NCI-H69 (cell line): ENCODE results near the gene DUSP10.

Experiments
- DNase-seq: peaks from one replicate; lab custom pipeline; 2025; lab: John Stamatoyannopoulos, UW

Gene DUSP10

DNA sequence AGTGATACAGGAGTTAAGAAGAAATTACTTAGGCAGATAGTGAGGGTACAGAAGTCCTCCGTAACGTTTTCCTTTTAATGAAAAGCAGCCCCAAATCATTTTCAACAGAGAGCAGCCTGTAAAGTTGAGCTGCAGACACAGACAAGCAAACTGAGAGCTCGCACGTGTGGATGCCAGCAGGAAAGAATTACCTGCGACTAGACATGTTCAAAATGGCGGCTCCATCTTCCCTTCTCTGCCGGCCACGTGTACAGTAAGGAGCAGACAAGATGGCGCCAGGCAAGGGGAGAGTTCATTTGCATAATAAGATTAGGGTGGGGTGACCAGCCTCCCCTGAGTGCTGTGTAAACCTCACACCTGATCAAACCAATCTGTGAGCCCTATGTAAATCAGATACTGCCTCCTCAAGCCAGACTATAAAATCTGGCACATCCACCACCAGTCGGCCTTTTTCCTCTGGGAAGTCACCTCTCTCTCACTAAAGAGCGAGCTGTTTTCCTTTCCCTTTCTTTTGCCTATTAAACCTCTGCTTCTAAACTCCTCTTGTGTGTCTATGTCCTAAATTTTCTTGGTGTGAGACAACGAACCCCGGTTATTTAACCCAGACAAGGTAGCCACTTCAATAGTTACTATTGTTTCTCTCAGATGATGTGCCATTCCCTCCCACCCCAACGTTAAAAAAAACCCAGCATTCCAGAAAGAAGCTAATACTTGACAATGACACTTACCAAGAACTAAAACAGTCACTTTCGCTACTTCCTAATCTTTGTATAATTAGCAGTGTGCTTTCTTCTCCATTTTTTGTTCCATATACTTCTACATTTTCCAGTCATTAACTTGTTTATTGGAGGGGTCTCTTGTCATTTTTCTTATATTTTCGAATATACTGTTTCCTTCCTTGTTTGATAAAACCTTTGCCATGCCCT, 27.4 kb downstream of the DUSP10 start:
- DNase-seq: peak; percentile 97

- peak; percentile 39 for DNase-seq
Observed at GRCh38 chr1:221712776-221713431, 29.0 kb downstream of the DUSP10 start.

DNA sequence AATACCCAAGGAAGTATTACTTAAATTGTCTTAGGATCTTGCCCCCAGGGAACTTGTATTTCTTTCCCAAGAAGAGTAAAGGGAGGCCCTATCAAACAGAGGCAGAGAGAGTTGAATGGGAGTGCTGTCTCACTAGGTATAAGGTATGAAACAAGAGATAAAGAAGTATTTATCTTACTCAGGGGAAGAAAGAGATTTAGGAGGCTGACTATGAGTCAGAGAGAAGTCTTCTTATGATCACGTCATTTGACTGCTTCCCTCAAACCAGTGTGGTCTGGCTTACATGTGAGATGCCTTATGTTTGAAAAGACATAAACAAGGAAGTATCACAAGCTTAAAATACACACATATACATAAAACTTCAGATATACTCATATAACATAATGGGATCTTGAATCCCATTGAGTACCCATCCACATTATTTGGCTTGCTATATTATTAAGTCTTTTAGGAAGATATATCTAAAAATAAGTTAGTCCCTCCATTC, 29.6 kb downstream of the DUSP10 start:
- DNase-seq: peak; percentile 24

DNA sequence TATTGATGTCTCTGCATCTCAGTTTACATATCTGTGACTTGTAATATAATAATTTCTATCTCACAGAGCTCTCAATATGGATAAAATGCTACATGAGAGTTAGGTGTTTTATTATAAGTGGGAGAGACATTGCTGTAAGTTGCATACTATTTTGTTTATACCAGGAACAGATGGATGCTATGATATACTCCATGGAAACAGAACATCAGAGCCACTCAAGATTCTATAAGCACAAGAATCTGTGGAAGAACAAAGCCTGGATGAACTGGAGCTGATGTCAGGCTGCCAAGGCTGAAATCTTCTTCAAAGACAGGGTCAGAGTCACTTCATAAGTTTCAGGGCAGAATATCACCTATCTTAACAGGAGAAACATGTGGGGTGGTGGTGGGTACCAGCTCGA, 30.2 kb downstream of the DUSP10 start:
- DNase-seq: peak; percentile 23

- DNase-seq: peak; percentile 52
Observed at GRCh38 chr1:221711063-221711577, 30.8 kb downstream of the DUSP10 start.

- DNase-seq: peak; percentile 87
Observed at GRCh38 chr1:221709854-221710253, 32.0 kb downstream of the DUSP10 start.

- DNase-seq: peak; percentile 99
Observed at GRCh38 chr1:221708987-221709386, 32.9 kb downstream of the DUSP10 start.

GRCh38 chr1:221708076-221708571, 33.8 kb downstream of the DUSP10 start:
- DNase-seq: peak; percentile 59

GRCh38 chr1:221706876-221707582, 34.9 kb downstream of the DUSP10 start:
- no peak for DNase-seq

- no peak for DNase-seq
Observed at GRCh38 chr1:221706191-221706590, 35.7 kb downstream of the DUSP10 start.

- DNase-seq: no peak
Observed at GRCh38 chr1:221704306-221704705, 37.6 kb downstream of the DUSP10 start.

GRCh38 chr1:221701570-221702186, 40.2 kb downstream of the DUSP10 start:
- no peak for DNase-seq

DNA sequence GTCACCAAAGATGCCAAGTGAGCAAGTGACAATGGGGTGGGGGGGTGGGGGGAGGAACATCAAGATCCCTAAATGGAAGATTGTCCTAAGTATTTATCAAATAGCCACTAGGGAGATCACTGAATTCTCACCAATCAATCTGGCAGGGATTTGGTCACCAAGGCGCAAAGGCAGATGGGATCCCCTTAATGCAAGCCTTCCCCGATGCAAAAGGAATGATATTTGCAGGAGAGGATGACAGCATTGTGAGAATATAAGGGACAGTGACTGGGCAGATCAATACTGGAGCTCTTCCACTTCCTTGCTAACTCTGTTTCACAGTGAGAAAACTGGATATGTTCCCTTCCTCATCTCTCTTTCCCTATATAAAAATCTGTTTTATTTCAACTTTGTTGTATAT, 40.9 kb downstream of the DUSP10 start:
- no peak for DNase-seq

DNA sequence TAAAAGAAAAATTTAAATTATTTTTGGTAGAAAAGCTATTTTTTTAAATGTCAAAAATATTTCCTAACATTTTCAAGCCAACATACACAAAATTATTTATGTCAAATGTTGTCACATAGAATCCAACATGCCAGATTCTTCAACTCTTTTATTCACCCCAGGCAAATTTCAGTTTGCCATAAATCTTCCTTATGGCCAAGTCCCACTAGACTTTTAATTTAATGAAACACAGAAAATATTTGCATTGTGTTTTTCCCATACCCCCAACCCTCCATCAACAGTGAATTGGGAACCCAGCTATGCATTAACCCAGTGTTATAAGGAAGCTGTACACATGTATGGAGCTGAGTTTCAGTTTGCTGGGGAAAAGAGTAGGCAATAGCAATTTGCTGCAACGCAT, 41.4 kb downstream of the DUSP10 start:
- DNase-seq: no peak

GRCh38 chr1:221699978-221700519, 41.8 kb downstream of the DUSP10 start:
- DNase-seq: no peak

DNA sequence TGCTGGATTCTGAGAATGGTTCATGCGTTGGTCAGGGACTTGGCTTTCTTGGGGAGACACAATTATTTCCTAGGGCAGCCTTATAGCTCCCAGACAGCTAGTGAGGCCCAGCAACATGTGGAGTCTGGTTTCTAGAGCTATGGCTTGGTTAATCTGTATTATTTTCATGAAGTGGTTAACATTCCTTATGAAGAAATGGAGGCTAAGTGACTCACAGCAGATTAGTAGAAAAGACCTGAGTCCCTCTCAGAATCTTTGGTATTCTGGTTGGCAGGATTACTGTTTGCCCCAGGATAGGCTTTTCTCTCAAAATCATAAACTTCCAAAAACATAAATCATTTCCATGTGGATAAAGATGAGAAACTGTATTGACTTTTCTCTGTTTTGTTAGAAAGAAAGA, 42.3 kb downstream of the DUSP10 start:
- no peak for DNase-seq

GRCh38 chr1:221698579-221699349, 43.1 kb downstream of the DUSP10 start:
- DNase-seq: no peak

DNA sequence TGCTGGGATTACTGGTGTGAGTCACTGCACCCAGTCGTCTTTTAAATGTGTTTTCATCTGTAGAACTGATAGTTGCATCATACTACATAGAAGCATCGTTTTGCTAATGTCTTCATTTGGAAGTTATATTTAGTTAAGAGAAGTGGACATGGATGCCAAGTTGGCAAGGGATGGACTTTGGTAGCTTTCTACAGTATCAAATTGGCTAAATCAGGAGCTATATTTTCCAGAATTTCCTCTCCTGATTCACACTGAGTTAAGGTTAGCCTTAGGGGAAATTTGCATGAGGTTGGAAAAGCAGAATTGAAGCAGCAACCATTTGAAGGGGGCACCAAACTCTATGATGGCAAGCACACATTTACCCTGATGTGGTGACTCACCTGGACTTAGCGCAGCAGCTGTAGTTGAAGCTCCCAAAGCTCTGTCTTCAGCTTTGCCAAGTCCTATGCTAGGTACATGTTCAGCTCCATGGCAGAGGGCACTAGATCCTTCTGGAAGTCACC, 43.9 kb downstream of the DUSP10 start:
- no peak for DNase-seq

- no peak for DNase-seq
Observed at GRCh38 chr1:221696718-221697461, 45.0 kb downstream of the DUSP10 start.

DNA sequence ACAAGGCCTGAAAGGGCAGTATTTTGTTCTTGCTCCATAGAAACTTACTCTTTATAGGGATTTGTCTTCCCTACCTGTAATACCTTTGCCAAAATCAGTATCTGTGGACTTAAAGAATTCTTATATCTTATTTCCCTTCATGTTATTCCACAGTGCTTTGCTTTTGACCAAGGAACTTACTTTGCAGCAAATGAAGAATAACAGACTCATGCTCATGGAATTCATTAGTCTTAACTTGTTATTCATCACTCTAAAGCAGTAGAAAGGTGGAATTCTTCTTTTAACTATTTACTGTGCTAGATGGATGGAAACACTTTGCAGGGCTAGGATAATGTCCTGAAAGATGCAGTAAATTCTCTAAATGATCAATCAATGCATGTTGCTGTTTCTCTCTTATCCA, 45.9 kb downstream of the DUSP10 start:
- DNase-seq: no peak
